ENCODE measurements around the gene SPTLC1. TPM values are rescaled to one million over a fixed set of nuclear protein-coding genes. Genes with fewer than 3 reads are reported as not detected.

The SPTLC1 gene
- total and polyA plus RNA-seq, 2 of the 8 experiments (the other 6 are each of a cell fraction or from before 2014, with no cell fraction given) = 34.2 to 62.1 TPM

DNA sequence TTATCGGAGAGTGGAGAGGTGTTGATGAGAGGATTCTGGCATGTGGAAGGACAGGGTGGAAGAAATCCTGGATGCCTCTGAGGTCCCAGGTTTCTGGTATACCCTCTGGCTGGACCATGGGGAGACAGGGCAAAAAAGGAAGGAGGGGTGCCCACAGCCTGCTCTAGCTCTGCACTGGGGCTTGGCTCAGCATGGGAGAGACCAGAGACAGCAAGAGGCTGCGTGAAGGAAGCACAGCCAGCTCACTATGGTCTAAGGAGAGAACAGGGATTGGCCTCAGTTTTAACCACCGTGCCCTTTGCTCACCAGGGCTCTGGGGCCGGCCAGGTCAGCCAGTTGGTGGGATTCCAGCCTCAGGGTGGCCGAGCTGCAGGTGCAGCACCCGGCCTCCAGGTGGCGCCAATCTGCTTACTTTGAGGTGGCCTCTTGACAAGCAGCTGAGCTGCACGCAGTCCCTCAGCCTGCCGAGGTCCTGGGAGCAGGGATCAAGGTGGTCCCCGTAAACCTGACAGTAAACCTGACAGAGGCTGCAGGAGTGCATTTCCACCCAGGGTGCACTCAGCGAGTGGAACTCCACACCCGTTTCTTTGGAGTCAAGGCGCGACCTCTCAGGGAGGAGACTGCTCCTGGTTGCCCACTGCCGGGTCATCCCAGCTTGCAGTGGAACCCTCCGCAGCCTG lies 25.0 kb upstream of the SPTLC1 start (continued):
- TF ChIP-seq CHD7 (IDR thresholded peaks at IDR 0.05; ENCODE audit: insufficient replicate concordance, low read length) = no peak
- no peak for TF ChIP-seq CBX5 (IDR thresholded peaks at IDR 0.05; ENCODE audit: low read depth, low read length)
- no peak for TF ChIP-seq SP1 (IDR thresholded peaks at IDR 0.05; ENCODE audit: low read depth, low read length)
- no peak for TF ChIP-seq NANOG (IDR thresholded peaks at IDR 0.05; ENCODE audit: insufficient read depth, low read depth, low read length, poor library complexity, severe bottlenecking)
- no peak for TF ChIP-seq RBBP5 (IDR thresholded peaks at IDR 0.05; ENCODE audit: borderline replicate concordance, low read depth, low read length)
- no peak for TF ChIP-seq TCF12 (IDR thresholded peaks at IDR 0.05; ENCODE audit: low read depth, low read length)
- TF ChIP-seq CHD1 (IDR thresholded peaks at IDR 0.05; ENCODE audit: low read depth, low read length) = no peak
- TF ChIP-seq EP300 (IDR thresholded peaks at IDR 0.05; ENCODE audit: borderline replicate concordance in 1 of 2, low read depth in 2 of 2, low read length in 2 of 2) = no peak; a peak in 1 of 3 replicates
- peak; percentile 92 for TF ChIP-seq MAX (IDR thresholded peaks at IDR 0.05)
- no peak for TF ChIP-seq JUN (IDR thresholded peaks at IDR 0.05; ENCODE audit: low read depth, low read length)
